IMR-90 (cell line): ENCODE data around the gene OPTC. TPM values are rescaled to one million over a fixed set of nuclear protein-coding genes. Genes with fewer than 3 reads are reported as not detected.

Experiments
- ATAC-seq: fragments of 200-7000 bp; cut with Tn5 transposase; 2 replicates; pipeline ENCODE4 v1.9.1; 2020; ENCODE audit warnings: low read depth, mild to moderate bottlenecking, moderate library complexity
- BruUV-seq: library from RNA; stranded (reverse); fragments of 400-500 nt; replicated peaks from 2 replicates; lab custom pipeline; 2021; lab: Mats Ljungman, UMichigan
- CTCF ChIA-PET: fragments of 300-600 bp; formaldehyde crosslinking; extraction: SDS; loops from one replicate; lab custom pipeline; 2021; ENCODE audit warnings: antibody characterized with exemption; lab: Yijun Ruan, JAX
- POLR2A ChIA-PET: fragments of 300-600 bp; sonication (Branson Sonifier 250); formaldehyde crosslinking; loops from one replicate; lab custom pipeline; 2022; ENCODE audit warnings: antibody characterized with exemption; ENCODE audit not compliant: unreplicated experiment; lab: Charles Lee
- DNase-seq: peaks from one replicate; pipeline ENCODE4 v3.0.0; 2013
- H2AFZ ChIP-seq: replicated peaks from 2 replicates; pipeline ENCODE3; 2013; ENCODE audit warnings: low read length, mild to moderate bottlenecking; ENCODE audit not compliant: poor library complexity
- H2AK5ac ChIP-seq: 2 replicates; pipeline ENCODE4 v1.6.1; 2013; ENCODE audit warnings: low read depth, low read length, inconsistent platforms
- H2AK9ac ChIP-seq: replicated peaks from 2 replicates; pipeline ENCODE3; 2013; ENCODE audit warnings: mild to moderate bottlenecking, low read depth, low read length, moderate library complexity; ENCODE audit not compliant: poor library complexity
- H2BK120ac ChIP-seq: 2 replicates; pipeline ENCODE4 v1.6.1; 2013; ENCODE audit warnings: low read depth, low read length, inconsistent platforms
- H2BK15ac ChIP-seq: 3 replicates; pipeline ENCODE4 v1.6.1; 2013; ENCODE audit warnings: low read depth, low read length, inconsistent platforms
- H2BK20ac ChIP-seq: 2 replicates; pipeline ENCODE4 v1.6.1; 2013; ENCODE audit warnings: low read depth, mild to moderate bottlenecking, inconsistent platforms, low read length, moderate library complexity
- H2BK5ac ChIP-seq: 2 replicates; pipeline ENCODE4 v1.6.1; 2013; ENCODE audit warnings: mild to moderate bottlenecking, low read depth, low read length, inconsistent platforms; ENCODE audit not compliant: poor library complexity, severe bottlenecking
- H3K14ac ChIP-seq: replicated peaks from 2 replicates; pipeline ENCODE4 v1.6.1; 2013; ENCODE audit warnings: low read depth, low read length, inconsistent platforms
- H3K18ac ChIP-seq: 2 replicates; pipeline ENCODE4 v1.6.1; 2013; ENCODE audit warnings: low read depth, low read length, control low read depth
- H3K23ac ChIP-seq: 2 replicates; pipeline ENCODE4 v1.6.1; 2013; ENCODE audit warnings: low read depth, low read length, inconsistent platforms
- H3K27ac ChIP-seq: 2 replicates; pipeline ENCODE4 v1.5.1; 2013; ENCODE audit warnings: mild to moderate bottlenecking, control low read depth, low read length; ENCODE audit not compliant: insufficient read depth
- H3K27me3 ChIP-seq: 2 replicates; pipeline ENCODE4 v1.6.1; 2013; ENCODE audit warnings: low read length; ENCODE audit not compliant: control insufficient read depth, insufficient read depth
- H3K36me3 ChIP-seq: 2 replicates; pipeline ENCODE4 v1.6.1; 2013; ENCODE audit warnings: low read length, mixed read lengths; ENCODE audit not compliant: control insufficient read depth, insufficient read depth
- H3K4ac ChIP-seq: 2 replicates; pipeline ENCODE4 v1.6.1; 2013; ENCODE audit warnings: low read depth, low read length, inconsistent platforms
- H3K4me1 ChIP-seq: 2 replicates; pipeline ENCODE4 v1.6.1; 2013; ENCODE audit warnings: low read length, mixed read lengths; ENCODE audit not compliant: control insufficient read depth, insufficient read depth
- H3K4me2 ChIP-seq: 2 replicates; pipeline ENCODE4 v1.6.1; 2013; ENCODE audit warnings: low read depth, mild to moderate bottlenecking, control low read depth, low read length, moderate library complexity
- H3K4me3 ChIP-seq: 2 replicates; pipeline ENCODE4 v1.5.1; 2013; ENCODE audit warnings: low read depth, mild to moderate bottlenecking, control low read depth, low read length, moderate library complexity; ENCODE audit not compliant: insufficient read depth
- H3K56ac ChIP-seq: 2 replicates; pipeline ENCODE4 v1.6.1; 2013; ENCODE audit warnings: low read length, inconsistent platforms; ENCODE audit not compliant: insufficient read depth; ENCODE audit errors: extremely low read depth
- H3K79me1 ChIP-seq, 2 experiments: 2 replicates each; pipeline ENCODE4 v1.6.1; 2013; ENCODE audit warnings: low read length in 2 of 2, inconsistent platforms in 1 of 2, low read depth in 1 of 2
- H3K9ac ChIP-seq: 2 replicates; pipeline ENCODE4 v1.6.1; 2013; ENCODE audit warnings: low read depth, low read length, control low read depth
- H3K9me1 ChIP-seq: 2 replicates; pipeline ENCODE4 v1.6.1; 2013; ENCODE audit warnings: low read length, inconsistent platforms; ENCODE audit not compliant: insufficient read depth
- H3K9me3 ChIP-seq: 2 replicates; pipeline ENCODE4 v1.6.1; 2013; ENCODE audit warnings: low read length; ENCODE audit not compliant: control insufficient read depth, insufficient read depth
- H4K20me1 ChIP-seq: 2 replicates; pipeline ENCODE4 v1.6.1; 2013; ENCODE audit warnings: low read length, inconsistent platforms; ENCODE audit not compliant: insufficient read depth
- H4K5ac ChIP-seq: 2 replicates; pipeline ENCODE4 v1.6.1; 2013; ENCODE audit warnings: mild to moderate bottlenecking, low read depth, low read length, control low read depth
- H4K8ac ChIP-seq, 2 experiments: 2 replicates each; pipeline ENCODE4 v1.6.1; 2013; ENCODE audit warnings: low read depth in 2 of 2, low read length in 2 of 2, control low read depth in 1 of 2, inconsistent platforms in 1 of 2
- H4K91ac ChIP-seq: 2 replicates; pipeline ENCODE4 v1.6.1; 2013; ENCODE audit warnings: low read depth, low read length, inconsistent platforms; ENCODE audit not compliant: insufficient read depth
- BHLHE40 ChIP-seq: fragments of 150-350 bp; IDR thresholded peaks from 2 replicates; pipeline ENCODE4 v1.6.1; 2016; ENCODE audit warnings: mild to moderate bottlenecking, low read depth, low read length
- CEBPB ChIP-seq: IDR thresholded peaks from 2 replicates; pipeline ENCODE4 v1.6.1; 2012; ENCODE audit warnings: low read depth, low read length, improper control_type of control experiment
- CHD1 ChIP-seq: IDR thresholded peaks from 2 replicates; pipeline ENCODE4 v1.6.1; 2012; ENCODE audit warnings: low read depth, low read length, improper control_type of control experiment
- CTCF ChIP-seq: conservative IDR thresholded peaks from 2 replicates; pipeline ENCODE4 v1.5.1; 2012; ENCODE audit warnings: mild to moderate bottlenecking, low read depth, low read length, improper control_type of control experiment
- FOS ChIP-seq: fragments of 150-350 bp; IDR thresholded peaks from 2 replicates; pipeline ENCODE4 v1.6.1; 2016; ENCODE audit warnings: low read depth, low read length
- MAFK ChIP-seq: IDR thresholded peaks from 2 replicates; pipeline ENCODE4 v1.6.1; 2012; ENCODE audit warnings: low read depth, low read length, improper control_type of control experiment
- MAZ ChIP-seq: IDR thresholded peaks from 2 replicates; pipeline ENCODE4 v1.6.1; 2012; ENCODE audit warnings: low read depth, mild to moderate bottlenecking, low read length, improper control_type of control experiment, moderate library complexity, borderline replicate concordance
- MXI1 ChIP-seq: IDR thresholded peaks from 2 replicates; pipeline ENCODE4 v1.6.1; 2012; ENCODE audit warnings: low read depth, mild to moderate bottlenecking, low read length, moderate library complexity, borderline replicate concordance
- NFE2L2 ChIP-seq: fragments of 150-350 bp; IDR thresholded peaks from 2 replicates; pipeline ENCODE4 v1.6.1; 2016; ENCODE audit warnings: low read depth, mild to moderate bottlenecking, low read length
- POLR2A ChIP-seq: IDR thresholded peaks from 2 replicates; pipeline ENCODE4 v1.6.1; 2012; ENCODE audit warnings: mild to moderate bottlenecking, low read depth, low read length
- RAD21 ChIP-seq: IDR thresholded peaks from 2 replicates; pipeline ENCODE4 v1.6.1; 2012; ENCODE audit warnings: low read length, improper control_type of control experiment
- RCOR1 ChIP-seq: IDR thresholded peaks from 2 replicates; pipeline ENCODE4 v1.6.1; 2012; ENCODE audit warnings: mild to moderate bottlenecking, low read length, improper control_type of control experiment; ENCODE audit not compliant: insufficient replicate concordance
- RFX5 ChIP-seq: IDR thresholded peaks from 2 replicates; pipeline ENCODE4 v1.8.0; 2012; ENCODE audit warnings: low read depth, mild to moderate bottlenecking, low read length, moderate library complexity
- SMC3 ChIP-seq: fragments of 150-350 bp; IDR thresholded peaks from 2 replicates; pipeline ENCODE4 v1.6.1; 2016; ENCODE audit warnings: low read depth, mild to moderate bottlenecking, antibody characterized with exemption, low read length, moderate library complexity
- WGBS, 2 experiments: methylation state at CpG; one replicate each; pipeline versions ENCODE4 v1.1.5 to v1.1.7; 2013; ENCODE audit warnings: missing lambda C conversion rate in 2 of 2; ENCODE audit not compliant: insufficient read length in 1 of 2; ENCODE audit errors: extremely low coverage in 2 of 2; 5-methylcytosine and 5-hydroxymethylcytosine counted together
- dilution Hi-C: fragments of 300-500 bp; cut with HindIII; formaldehyde crosslinking; loops from one replicate; pipeline ENCODE4 v1.14.3; 2018; ENCODE audit warnings: low sequenced_read_pairs; ENCODE audit not compliant: unreplicated experiment
- in situ Hi-C: fragments of 300-500 bp; cut with MboI; formaldehyde crosslinking; loops from 3 replicates; pipeline ENCODE4 v1.14.3; 2019; ENCODE audit warnings: low sequenced_read_pairs, inconsistent platforms, mixed read lengths
- intact Hi-C: fragments of 100-400 bp; cut with micrococcal nuclease; formaldehyde crosslinking; loops from 2 replicates; pipeline ENCODE4 v1.10.0; 2022
- polyA plus RNA-seq, 3 experiments: library from polyadenylated mRNA; depleted of rRNA; stranded (reverse); fragments of >200 nt; gene quantifications; 2 replicates each; pipeline ENCODE4 v1.2.3, GENCODE V29; 2012; ENCODE audit warnings: low replicate concordance in 1 of 3
- total RNA-seq: library from RNA; depleted of rRNA; stranded (reverse); fragments of >200 nt; gene quantifications from 2 replicates; pipeline ENCODE4 v1.2.3, GENCODE V29; 2012
- TF ChIP-seq, protein P1 (sequence below): fragments of 150-350 bp; IDR thresholded peaks from 2 replicates; pipeline ENCODE4 v1.6.1; 2016; ENCODE audit warnings: low read depth, mild to moderate bottlenecking, low read length, moderate library complexity, borderline replicate concordance

The OPTC gene
- total and polyA plus RNA-seq, 2 of the 4 experiments (the other 2 are of a cell fraction) = not detected

DNA sequence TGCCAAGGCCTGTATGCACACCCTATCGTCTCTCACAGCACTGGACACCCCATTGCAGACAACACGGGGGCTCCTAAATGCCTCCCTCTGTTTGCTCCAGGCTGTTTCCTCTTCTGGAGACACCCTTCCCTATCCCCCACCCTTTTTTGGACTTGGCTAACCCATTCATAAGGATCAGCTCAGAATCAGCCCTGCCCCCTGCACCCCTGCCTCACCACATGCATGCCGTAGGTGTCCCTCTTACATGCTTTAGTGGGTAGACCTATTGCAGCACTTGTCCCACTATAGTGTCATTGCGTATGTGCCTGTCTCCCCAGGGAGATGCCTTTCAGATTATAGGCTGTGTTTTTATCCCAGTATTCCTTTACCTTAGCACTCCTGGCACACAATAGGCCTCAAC, 30.9 kb downstream of the OPTC start:
- DNase-seq (no peak), ATAC-seq (no peak)
- Histone ChIP-seq H3K9me1 (peaks cover 21% of the 10 kb centered on the region), H3K79me1 (no peaks in the 10 kb centered on the region), H4K8ac (no peak overlapping the region), H2BK5ac (no peak overlapping the region), H4K91ac (no peak overlapping the region; the same call in 1 of the 2 replicates), H2BK15ac (no peak overlapping the region), H3K4me1 (peaks cover 11% of the 10 kb centered on the region), H3K56ac (no peak overlapping the region), H3K4ac (no peak overlapping the region), H4K5ac (no peak overlapping the region), H3K14ac (no peak overlapping the region), H2BK120ac (no peak overlapping the region), H4K20me1 (no peaks in the 10 kb centered on the region), H3K4me3 (no peak overlapping the region), H3K27ac (no peak overlapping the region), H2AFZ (no peak overlapping the region), H3K27me3 (no peaks in the 10 kb centered on the region), H2AK5ac (peak overlapping the region; percentile 37; the same call in 1 of the 2 replicates), H3K9ac (no peak overlapping the region), H3K23ac (no peak overlapping the region), H3K36me3 (no peaks in the 10 kb centered on the region), H3K4me2 (no peak overlapping the region), H2BK20ac (no peak overlapping the region), H3K18ac (no peak overlapping the region), H3K9me3 (no peaks in the 10 kb centered on the region), H2AK9ac (no peak overlapping the region)
- no peak for TF ChIP-seq CTCF
- no peak for TF ChIP-seq RCOR1
- no peak for TF ChIP-seq CEBPB
- no peak for TF ChIP-seq RFX5
- TF ChIP-seq POLR2A = no peak
- no peak for TF ChIP-seq BHLHE40
- TF ChIP-seq MXI1 = no peak
- no peak for TF ChIP-seq FOS
- no peak for TF ChIP-seq RAD21
- TF ChIP-seq MAZ = no peak
- no peak for TF ChIP-seq SMC3
- no peak for TF ChIP-seq NFE2L2
- TF ChIP-seq, protein P1, sequence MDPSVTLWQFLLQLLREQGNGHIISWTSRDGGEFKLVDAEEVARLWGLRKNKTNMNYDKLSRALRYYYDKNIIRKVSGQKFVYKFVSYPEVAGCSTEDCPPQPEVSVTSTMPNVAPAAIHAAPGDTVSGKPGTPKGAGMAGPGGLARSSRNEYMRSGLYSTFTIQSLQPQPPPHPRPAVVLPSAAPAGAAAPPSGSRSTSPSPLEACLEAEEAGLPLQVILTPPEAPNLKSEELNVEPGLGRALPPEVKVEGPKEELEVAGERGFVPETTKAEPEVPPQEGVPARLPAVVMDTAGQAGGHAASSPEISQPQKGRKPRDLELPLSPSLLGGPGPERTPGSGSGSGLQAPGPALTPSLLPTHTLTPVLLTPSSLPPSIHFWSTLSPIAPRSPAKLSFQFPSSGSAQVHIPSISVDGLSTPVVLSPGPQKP = no peak
- no peak for TF ChIP-seq MAFK
- no peak for TF ChIP-seq CHD1
- no TSS peak for BruUV-seq
- POLR2A ChIA-PET = no interaction called here
- dilution Hi-C loops = no loop called here
- CTCF ChIA-PET = no interaction called here
- in situ Hi-C loops = no loop called here
- no CpG with 5 or more reads among the region's 4 CpGs for WGBS, 2 experiments
- intact Hi-C loops = no loop called here
